GM19238 (cell line): ENCODE measurements around the gene ERC1.
"Not testable (repeated sequence)": the region's sequence is repeated elsewhere in the genome, so short reads cannot be mapped to it uniquely, and the experiment has no call there.

ENCODE experiments used
- DNase-seq: peaks from one replicate; pipeline ENCODE4 v3.0.0; 2011; ENCODE audit warnings: low spot score; ENCODE audit not compliant: insufficient read length

ERC1 gene

GRCh38 chr12:1284611-1285010 lies 293.6 kb downstream of the ERC1 start:
- DNase-seq, result no peak

- no peak for DNase-seq
Measured at GRCh38 chr12:1287446-1287975, 296.5 kb downstream of the ERC1 start.

- no peak for DNase-seq
Measured at GRCh38 chr12:1288333-1288732, 297.3 kb downstream of the ERC1 start.

GRCh38 chr12:1289371-1290155 lies 298.5 kb downstream of the ERC1 start:
- no peak for DNase-seq

GRCh38 chr12:1290716-1291115 lies 299.7 kb downstream of the ERC1 start:
- DNase-seq, result no peak

- no peak for DNase-seq
Measured at GRCh38 chr12:1291601-1292332, 300.7 kb downstream of the ERC1 start.

- no peak for DNase-seq
Measured at GRCh38 chr12:1293901-1294300, 302.9 kb downstream of the ERC1 start.

GRCh38 chr12:1297206-1297605 lies 306.2 kb downstream of the ERC1 start:
- no peak for DNase-seq

- DNase-seq, result no peak
Measured at GRCh38 chr12:1297639-1298175, 306.7 kb downstream of the ERC1 start.

- no peak for DNase-seq
Measured at GRCh38 chr12:1300460-1300859, 309.4 kb downstream of the ERC1 start.

GRCh38 chr12:1302201-1302870 lies 311.3 kb downstream of the ERC1 start:
- DNase-seq, result no peak

- DNase-seq, result no peak
Measured at GRCh38 chr12:1305063-1305434, 314.0 kb downstream of the ERC1 start.

GRCh38 chr12:1305791-1306500 lies 314.9 kb downstream of the ERC1 start:
- no peak for DNase-seq

- DNase-seq, result no peak
Measured at GRCh38 chr12:1306817-1307216, 315.8 kb downstream of the ERC1 start.

GRCh38 chr12:1307796-1308195 lies 316.8 kb downstream of the ERC1 start:
- no peak for DNase-seq

- no peak for DNase-seq
Measured at GRCh38 chr12:1309613-1310012, 318.6 kb downstream of the ERC1 start.

- no peak for DNase-seq
Measured at GRCh38 chr12:1310653-1311052, 319.6 kb downstream of the ERC1 start.

- no peak for DNase-seq
Measured at GRCh38 chr12:1311145-1311544, 320.1 kb downstream of the ERC1 start.

GRCh38 chr12:1313906-1314305 lies 322.9 kb downstream of the ERC1 start:
- DNase-seq, result no peak

GRCh38 chr12:1314523-1314922 lies 323.5 kb downstream of the ERC1 start:
- no peak for DNase-seq

- not testable (repeated sequence) for DNase-seq
Measured at GRCh38 chr12:1316991-1317390, 326.0 kb downstream of the ERC1 start.
